H1 (cell line): Measurements from ENCODE around the gene CDC42BPB. TPM values are rescaled to one million over a fixed set of nuclear protein-coding genes. Genes with fewer than 3 reads are reported as not detected.

Experiments used
- CTCF ChIA-PET: fragments of 300-600 bp; sonication (Branson Sonifier 250); formaldehyde crosslinking; loops from one replicate; lab custom pipeline; 2021; ENCODE audit not compliant: partially characterized antibody; lab: Charles Lee
- POLR2A ChIA-PET: fragments of 300-600 bp; sonication (Branson Sonifier 250); formaldehyde crosslinking; loops from one replicate; lab custom pipeline; 2021; ENCODE audit warnings: inconsistent platforms; ENCODE audit not compliant: partially characterized antibody; lab: Charles Lee
- DNase-seq, 2 experiments: peaks; one replicate each; pipeline versions ENCODE4 v3.0.0 to v3.0.0-alpha.2; 2010 to 2022; ENCODE audit warnings: low spot score in 2 of 2, low read depth in 1 of 2, mixed read lengths in 1 of 2
- FAIRE-seq: peaks from 2 replicates; lab custom pipeline; 2011; peaks lifted over from hg19 to GRCh38; lab: Jason Lieb, UNC
- H2AFZ ChIP-seq: 2 replicates; pipeline ENCODE4 v1.8.1; 2012; ENCODE audit warnings: low read length, inconsistent platforms
- H2AK5ac ChIP-seq: 2 replicates; pipeline ENCODE4 v1.6.1; 2013; ENCODE audit warnings: low read depth, low read length
- H2BK120ac ChIP-seq: replicated peaks from 2 replicates; pipeline ENCODE3; 2013; ENCODE audit warnings: low read depth, low read length, inconsistent platforms
- H2BK12ac ChIP-seq: 2 replicates; pipeline ENCODE4 v1.6.1; 2013; ENCODE audit warnings: low read depth, low read length
- H2BK15ac ChIP-seq: 2 replicates; pipeline ENCODE4 v1.6.1; 2013; ENCODE audit warnings: low read length
- H2BK20ac ChIP-seq: 2 replicates; pipeline ENCODE4 v1.6.1; 2013; ENCODE audit warnings: low read length
- H2BK5ac ChIP-seq: 2 replicates; pipeline ENCODE4 v1.6.1; 2013; ENCODE audit warnings: low read depth, low read length
- H3K14ac ChIP-seq: 2 replicates; pipeline ENCODE4 v1.6.1; 2013; ENCODE audit warnings: inconsistent platforms; ENCODE audit not compliant: insufficient read length
- H3K18ac ChIP-seq: 2 replicates; pipeline ENCODE4 v1.6.1; 2013; ENCODE audit warnings: low read length; ENCODE audit errors: extremely low read depth
- H3K23ac ChIP-seq: 2 replicates; pipeline ENCODE4 v1.6.1; 2013; ENCODE audit warnings: inconsistent platforms; ENCODE audit not compliant: insufficient read length
- H3K23me2 ChIP-seq: 2 replicates; pipeline ENCODE4 v1.6.1; 2013; ENCODE audit warnings: low read depth, low read length
- H3K27ac ChIP-seq: 2 replicates; pipeline ENCODE4 v1.6.1; 2011; ENCODE audit warnings: low read depth, low read length, inconsistent platforms
- H3K27me3 ChIP-seq, 4 experiments: replicated peaks in 1 of 4; 1 replicate in 1 of 4; 2 replicates in 3 of 4; pipeline versions ENCODE4 v1.6.1 to v1.8.1; 2011 to 2013; ENCODE audit warnings: low read length in 3 of 4, mild to moderate bottlenecking in 3 of 4, inconsistent platforms in 2 of 4, mixed read lengths in 2 of 4, moderate library complexity in 1 of 4; ENCODE audit not compliant: control insufficient read depth in 3 of 4, insufficient read depth in 3 of 4; ENCODE audit errors: extremely low read depth in 1 of 4
- H3K36me3 ChIP-seq, 4 experiments: 2 replicates each; pipeline versions ENCODE4 v1.6.1 to v1.8.1; 2011 to 2013; ENCODE audit warnings: mild to moderate bottlenecking in 4 of 4, low read length in 3 of 4, moderate library complexity in 2 of 4, control low read depth in 1 of 4, inconsistent platforms in 1 of 4; ENCODE audit not compliant: insufficient read depth in 4 of 4, control insufficient read depth in 2 of 4
- H3K4ac ChIP-seq: replicated peaks from 2 replicates; pipeline ENCODE3; 2013; ENCODE audit warnings: low read length, low read depth, mixed read lengths, inconsistent platforms; ENCODE audit not compliant: insufficient read length
- H3K4me1 ChIP-seq, 4 experiments: replicated peaks in 1 of 4; 1 replicate in 1 of 4; 2 replicates in 3 of 4; pipeline versions ENCODE4 v1.6.1 to v1.8.1; 2011 to 2013; ENCODE audit warnings: low read length in 3 of 4, inconsistent platforms in 2 of 4, mixed read lengths in 1 of 4; ENCODE audit not compliant: insufficient read depth in 4 of 4, control insufficient read depth in 3 of 4
- H3K4me2 ChIP-seq, 2 experiments: 2 replicates each; pipeline versions ENCODE4 v1.6.1 to v1.8.1; 2011 to 2013; ENCODE audit warnings: low read depth in 2 of 2, low read length in 2 of 2, control low read depth in 1 of 2, inconsistent platforms in 1 of 2, mild to moderate bottlenecking in 1 of 2; ENCODE audit not compliant: insufficient read depth in 1 of 2
- H3K4me3 ChIP-seq, 4 experiments: fragments of 200-600, 300-600 bp in 1 of 4; sonication (generic), shearing (Covaris generic), sonication (Bioruptor Twin) in 1 of 4; 2 replicates each; pipeline versions ENCODE4 v1.5.1 to v1.8.1; 2011 to 2016; ENCODE audit warnings: low read length in 4 of 4, low read depth in 3 of 4, control low read depth in 2 of 4, inconsistent platforms in 2 of 4, mild to moderate bottlenecking in 2 of 4, mixed read lengths in 1 of 4, moderate library complexity in 1 of 4; ENCODE audit not compliant: insufficient read depth in 2 of 4; ENCODE audit errors: extremely low read depth in 1 of 4
- H3K56ac ChIP-seq: replicated peaks from 2 replicates; pipeline ENCODE3; 2013; ENCODE audit warnings: low read depth, mild to moderate bottlenecking, mixed read lengths, low read length, inconsistent platforms; ENCODE audit not compliant: insufficient read length
- H3K79me1 ChIP-seq: 2 replicates; pipeline ENCODE4 v1.6.1; 2013; ENCODE audit warnings: low read depth, low read length, control low read depth
- H3K79me2 ChIP-seq, 2 experiments: 2 replicates each; pipeline versions ENCODE4 v1.6.1 to v1.8.1; 2012 to 2013; ENCODE audit warnings: low read length in 2 of 2, mild to moderate bottlenecking in 2 of 2, inconsistent platforms in 1 of 2; ENCODE audit not compliant: insufficient read depth in 2 of 2, control insufficient read depth in 1 of 2
- H3K9ac ChIP-seq, 4 experiments: replicated peaks in 1 of 4; 1 replicate in 1 of 4; 2 replicates in 3 of 4; pipeline versions ENCODE4 v1.6.1 to v1.8.1; 2011 to 2013; ENCODE audit warnings: low read depth in 3 of 4, low read length in 3 of 4, control low read depth in 2 of 4, mild to moderate bottlenecking in 2 of 4, moderate library complexity in 2 of 4, inconsistent platforms in 1 of 4; ENCODE audit errors: extremely low read depth in 1 of 4
- H3K9me3 ChIP-seq, 2 experiments: 2 replicates each; pipeline versions ENCODE4 v1.6.1 to v1.8.1; 2012 to 2013; ENCODE audit warnings: mild to moderate bottlenecking in 2 of 2, moderate library complexity in 2 of 2, control low read depth in 1 of 2, inconsistent platforms in 1 of 2, low read depth in 1 of 2, low read length in 1 of 2, mixed read lengths in 1 of 2; ENCODE audit not compliant: insufficient read depth in 2 of 2
- H4K20me1 ChIP-seq, 2 experiments: replicated peaks in 1 of 2; 2 replicates each; pipeline versions ENCODE3 to v1.8.1; 2011 to 2013; ENCODE audit warnings: inconsistent platforms in 2 of 2, low read length in 2 of 2, mild to moderate bottlenecking in 1 of 2; ENCODE audit not compliant: insufficient read depth in 2 of 2, control insufficient read depth in 1 of 2
- H4K5ac ChIP-seq: 2 replicates; pipeline ENCODE4 v1.6.1; 2013; ENCODE audit warnings: low read length, low read depth, mixed read lengths, inconsistent platforms; ENCODE audit not compliant: insufficient read length
- H4K8ac ChIP-seq: 2 replicates; pipeline ENCODE4 v1.8.0; 2013; ENCODE audit warnings: mild to moderate bottlenecking, moderate library complexity, low read length, inconsistent platforms; ENCODE audit not compliant: insufficient read depth; ENCODE audit errors: extremely low read depth
- H4K91ac ChIP-seq: replicated peaks from 2 replicates; pipeline ENCODE3; 2013; ENCODE audit warnings: low read length, mixed read lengths, inconsistent platforms; ENCODE audit not compliant: insufficient read length
- CBX5 ChIP-seq: fragments of 300-800, 300-1000 bp; sonication (generic); IDR thresholded peaks from 2 replicates; pipeline ENCODE4 v1.7.1; 2016; ENCODE audit warnings: antibody characterized with exemption, low read length, low read depth
- GTF2F1 ChIP-seq: IDR thresholded peaks from 2 replicates; pipeline ENCODE4 v1.6.1; 2012; ENCODE audit warnings: low read depth, low read length, improper control_type of control experiment, borderline replicate concordance
- HDAC2 ChIP-seq, 2 experiments: fragments of 300-600 bp in 1 of 2; sonication (generic) in 1 of 2; IDR thresholded peaks; 2 replicates each; pipeline ENCODE4 v1.6.1; 2011 to 2012; ENCODE audit warnings: low read depth in 2 of 2, low read length in 2 of 2, mild to moderate bottlenecking in 2 of 2, moderate library complexity in 2 of 2, borderline replicate concordance in 1 of 2, inconsistent platforms in 1 of 2
- HDAC6 ChIP-seq: IDR thresholded peaks from one replicate; pipeline ENCODE4 v1.7.1; 2012; ENCODE audit warnings: low read depth, mild to moderate bottlenecking, inconsistent platforms, low read length, moderate library complexity
- JUN ChIP-seq: IDR thresholded peaks from 2 replicates; pipeline ENCODE4 v1.6.1; 2011; ENCODE audit warnings: low read depth, mild to moderate bottlenecking, improper control_type of control experiment, low read length
- JUND ChIP-seq: IDR thresholded peaks from 2 replicates; pipeline ENCODE4 v1.6.1; 2011; ENCODE audit warnings: mild to moderate bottlenecking, improper control_type of control experiment, low read length
- POLR2A ChIP-seq, 2 experiments: IDR thresholded peaks; 1 replicate in 1 of 2; 2 replicates in 1 of 2; pipeline ENCODE4 v1.6.1; 2011; ENCODE audit warnings: low read depth in 2 of 2, low read length in 2 of 2, mild to moderate bottlenecking in 2 of 2; ENCODE audit errors: control extremely low read depth in 1 of 2
- POLR2AphosphoS5 ChIP-seq: IDR thresholded peaks from 2 replicates; pipeline ENCODE4 v1.6.1; 2011; ENCODE audit warnings: low read depth, low read length
- POU5F1 ChIP-seq: IDR thresholded peaks from 2 replicates; pipeline ENCODE4 v1.6.1; 2011; ENCODE audit warnings: low read depth, mild to moderate bottlenecking, low read length, moderate library complexity
- RNF2 ChIP-seq: fragments of 200-900, 300-1000 bp; sonication (generic); IDR thresholded peaks from 2 replicates; pipeline ENCODE4 v1.7.1; 2016; ENCODE audit warnings: borderline replicate concordance, low read depth, mild to moderate bottlenecking, antibody characterized with exemption, low read length; ENCODE audit not compliant: poor library complexity, severe bottlenecking; ENCODE audit errors: missing control alignments
- SAP30 ChIP-seq: fragments of 300-600 bp; sonication (generic); IDR thresholded peaks from 2 replicates; pipeline ENCODE4 v1.7.1; 2012; ENCODE audit warnings: low read length, moderate library complexity, mild to moderate bottlenecking, inconsistent platforms; ENCODE audit not compliant: insufficient read depth, insufficient replicate concordance
- SIN3A ChIP-seq, 2 experiments: IDR thresholded peaks in 1 of 2; conservative IDR thresholded peaks in 1 of 2; 2 replicates each; pipeline ENCODE4 v1.6.1; 2011 to 2012; ENCODE audit warnings: low read length in 2 of 2, improper control_type of control experiment in 1 of 2, low read depth in 1 of 2, mild to moderate bottlenecking in 1 of 2
- SIRT6 ChIP-seq: IDR thresholded peaks from one replicate; pipeline ENCODE4 v1.7.1; 2012; ENCODE audit warnings: low read length, inconsistent platforms
- SP2 ChIP-seq: IDR thresholded peaks from 2 replicates; pipeline ENCODE4 v1.6.1; 2012; ENCODE audit warnings: mild to moderate bottlenecking, low read length, inconsistent platforms
- TEAD4 ChIP-seq: IDR thresholded peaks from 2 replicates; pipeline ENCODE4 v1.6.1; 2012; ENCODE audit warnings: low read depth, low read length, inconsistent platforms, mixed read lengths
- WGBS, 2 experiments: shearing (Covaris generic) in 1 of 2; methylation state at CpG; one replicate each; pipeline versions ENCODE4 v1.1.6 to v1.1.7; 2013 to 2015; ENCODE audit warnings: low lambda C conversion rate in 2 of 2, mixed read lengths in 2 of 2, inconsistent platforms in 1 of 2, low coverage in 1 of 2, missing lambda C conversion rate in 1 of 2; ENCODE audit not compliant: insufficient replicate concordance in 2 of 2, insufficient coverage in 1 of 2, insufficient read length in 1 of 2; ENCODE audit errors: extremely low coverage in 1 of 2, missing lambda C conversion rate in 1 of 2; 5-methylcytosine and 5-hydroxymethylcytosine counted together
- polyA plus RNA-seq, 7 experiments: library from polyadenylated mRNA; depleted of rRNA in 3 of 7; stranded (reverse) in 5 of 7; unstranded in 2 of 7; fragments of >200 nt in 5 of 7; fragments of 200-250 nt in 2 of 7; gene quantifications; 1 replicate in 5 of 7; 2 replicates in 1 of 7; 4 replicates in 1 of 7; pipeline versions ENCODE4 v1.2.1 to v1.2.3, GENCODE V29; 2011 to 2013; ENCODE audit warnings: missing spikeins in 2 of 7, mixed read lengths in 2 of 7
- total RNA-seq: library from RNA; stranded (reverse); fragmentation: NEBNext Ultra II Directional; extraction: Animal tissue kit (Norgen Biotek cat#: 25700); gene quantifications from 2 replicates; pipeline ENCODE4 v1.2.1, GENCODE V29; 2021

The CDC42BPB gene
- total and polyA plus RNA-seq, 2 of the 8 experiments (the other 6 are each of a cell fraction or from before 2014, with no cell fraction given), result 51.2 to 88.2 TPM

DNA sequence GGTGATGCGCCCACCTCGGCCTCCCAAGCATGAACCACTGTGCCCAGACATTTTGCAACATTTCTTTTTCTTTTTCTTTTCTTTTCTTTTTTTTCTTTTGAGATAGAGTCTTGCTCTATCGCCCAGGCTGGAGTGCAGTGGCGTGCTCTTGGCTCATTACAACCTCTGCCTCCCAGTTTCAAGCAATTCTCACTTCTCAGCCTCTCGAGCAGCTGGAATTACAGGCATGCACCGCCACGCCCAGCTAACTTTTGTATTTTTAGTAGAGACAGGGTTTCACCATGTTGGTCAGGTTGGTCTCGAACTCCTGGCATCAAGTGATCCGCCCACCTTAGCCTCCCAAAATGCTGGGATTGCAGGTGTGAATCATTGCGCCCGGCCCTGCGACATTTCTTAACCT, 7.6 kb upstream of the CDC42BPB start:
- Histone ChIP-seq H3K27ac (no peak overlapping the region), H4K91ac (no peak overlapping the region), H2BK15ac (no peak overlapping the region), H2BK120ac (no peak overlapping the region), H4K20me1 (no peaks in the 10 kb centered on the region), H2AK5ac (no peak overlapping the region), H2BK5ac (no peak overlapping the region), H3K4me2 (no peak overlapping the region), H3K27me3 (no peaks in the 10 kb centered on the region), H4K8ac (no peak overlapping the region), H3K4me3 (no peak overlapping the region), H3K23ac (no peak overlapping the region), H3K79me1 (no peaks in the 10 kb centered on the region; the same call in 1 of the 2 replicates), H3K36me3 (no peaks in the 10 kb centered on the region), H3K4ac (no peak overlapping the region), H2AFZ (no peak overlapping the region), H2BK12ac (no peak overlapping the region), H2BK20ac (no peak overlapping the region), H3K9ac (no peak overlapping the region), H4K5ac (no peak overlapping the region), H3K14ac (no peak overlapping the region), H3K18ac (no peak overlapping the region), H3K4me1 (peaks cover 0 to 4% (median 0%) of the 10 kb centered on the region in 4 experiments; a peak in 1 of 7 replicates), H3K56ac (no peak overlapping the region), H3K79me2 (no peaks in the 10 kb centered on the region), H3K9me3 (no peaks in the 10 kb centered on the region), H3K23me2 (no peaks in the 10 kb centered on the region; the same call in 1 of the 2 replicates)
- DNase-seq (no peak), FAIRE-seq (no peak)
- CTCF ChIA-PET, result interaction anchor here (1.0 to 1.6 kb wide), 2 partner anchors 10 to 62 kb away, joined by 3 to 4 read pairs; no protein-coding TSS in a partner anchor
- WGBS, 2 experiments, result 99% methylated on average over 12 of the region's 12 CpGs; no CpG with 5 or more reads in 1 of the 2 experiments
- POLR2A ChIA-PET, result no interaction called here
- no peak for TF ChIP-seq SIN3A (conservative IDR thresholded peaks at IDR 0.05 in 1 of 2, IDR thresholded peaks at IDR 0.05 in 1 of 2; ENCODE audit: low read depth in 1 of 2, low read length in 2 of 2)
- no peak for TF ChIP-seq POLR2AphosphoS5
- no peak for TF ChIP-seq SIRT6
- TF ChIP-seq SP2, result no peak
- no peak for TF ChIP-seq JUND
- no peak for TF ChIP-seq SAP30
- no peak for TF ChIP-seq CBX5
- TF ChIP-seq GTF2F1, result no peak
- TF ChIP-seq RNF2, result no peak
- no peak for TF ChIP-seq TEAD4
- no peak for TF ChIP-seq HDAC6
- no peak for TF ChIP-seq JUN
- no peak for TF ChIP-seq HDAC2 (IDR thresholded peaks at IDR 0.05; ENCODE audit: borderline replicate concordance in 1 of 2, low read depth in 2 of 2, low read length in 2 of 2)
- TF ChIP-seq POU5F1, result no peak
- no peak for TF ChIP-seq POLR2A (IDR thresholded peaks at IDR 0.05; ENCODE audit: control extremely low read depth in 1 of 2, low read depth in 2 of 2, low read length in 2 of 2)
